Panc1 (cell line): Measurements from ENCODE around the gene SLC2A2.

ENCODE experiments used
- CTCF ChIP-seq: fragments of 450-650 bp; IDR thresholded peaks from 2 replicates; pipeline ENCODE4 v1.5.1; 2017; ENCODE audit warnings: mild to moderate bottlenecking
- POLR2AphosphoS5 ChIP-seq: IDR thresholded peaks from 2 replicates; pipeline ENCODE4 v1.6.1; 2012; ENCODE audit warnings: mild to moderate bottlenecking, low read depth, low read length, moderate library complexity

- TF ChIP-seq CTCF: no peak
- no peak for TF ChIP-seq POLR2AphosphoS5
These were observed 79.3 kb downstream of the SLC2A2 start for GRCh38 chr3:170947018-170947769.
